HG03103 (cell line): Measurements from ENCODE around the gene HRCT1.
"Not testable (repeated sequence)": the region's sequence is repeated elsewhere in the genome, so short reads cannot be mapped to it uniquely, and the experiment has no call there.

Source experiments
- ATAC-seq: cut with Tn5 transposase; IDR thresholded peaks from one replicate; pipeline ENCODE4 v1.9.1; 2021; ENCODE audit warnings: low read depth; ENCODE audit not compliant: unreplicated experiment

Gene HRCT1

DNA sequence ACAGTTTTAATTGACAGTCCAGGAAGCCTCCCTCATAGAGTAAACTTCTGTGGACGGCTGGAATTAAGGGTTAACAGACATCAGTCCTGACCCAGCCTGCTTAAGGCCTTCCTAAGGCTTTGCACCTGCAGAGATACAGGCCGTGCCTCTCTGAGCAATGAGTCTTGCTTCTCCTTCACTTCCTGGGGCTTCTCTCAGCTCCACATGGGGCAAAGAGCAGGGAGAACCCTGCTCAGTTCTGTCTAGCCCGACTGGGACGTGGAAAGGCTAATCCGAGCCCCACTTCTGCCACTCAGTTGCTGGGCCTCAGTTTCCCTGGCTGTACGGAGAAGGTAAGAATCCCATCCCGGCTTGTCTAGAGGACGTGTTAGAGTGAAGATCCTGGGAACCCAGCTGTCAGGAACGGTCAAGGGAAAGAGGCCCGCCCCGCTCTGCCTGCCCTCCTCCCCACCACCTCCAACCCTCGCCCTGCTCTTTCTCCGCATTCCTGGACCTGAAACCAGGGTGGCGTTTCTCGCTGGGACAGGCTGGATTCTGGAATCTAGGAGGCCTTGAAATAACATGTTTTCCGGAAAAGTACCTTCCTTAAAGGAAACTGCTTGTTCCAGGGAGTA, 9.8 kb downstream of the HRCT1 start:
- no peak for ATAC-seq

DNA sequence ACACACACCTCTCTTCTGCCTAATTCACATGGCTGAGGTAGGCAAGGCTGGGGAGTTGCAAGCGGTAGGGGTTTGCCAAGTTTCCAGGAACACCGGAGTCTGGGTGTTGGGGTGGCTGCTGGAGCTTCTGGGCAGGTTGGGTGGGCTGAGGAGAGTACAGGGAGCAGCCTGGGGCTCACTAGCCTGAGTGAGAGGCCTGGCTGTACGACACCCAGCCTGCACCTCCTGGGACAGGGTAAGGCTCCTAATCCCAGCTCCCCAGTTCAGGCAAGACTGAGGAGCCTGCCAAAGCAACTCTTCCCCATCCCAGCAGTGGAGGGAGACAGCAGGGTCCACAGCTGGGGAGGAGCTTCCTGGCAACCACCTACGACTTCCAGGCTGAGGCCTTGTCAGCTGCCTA, 11.3 kb downstream of the HRCT1 start:
- no peak for ATAC-seq

- no peak for ATAC-seq
Observed at GRCh38 chr9:35918780-35919179, 12.8 kb downstream of the HRCT1 start.

GRCh38 chr9:35919212-35920008, 13.4 kb downstream of the HRCT1 start:
- ATAC-seq, result no peak

- no peak for ATAC-seq
Observed at GRCh38 chr9:35920051-35920620, 14.1 kb downstream of the HRCT1 start.

DNA sequence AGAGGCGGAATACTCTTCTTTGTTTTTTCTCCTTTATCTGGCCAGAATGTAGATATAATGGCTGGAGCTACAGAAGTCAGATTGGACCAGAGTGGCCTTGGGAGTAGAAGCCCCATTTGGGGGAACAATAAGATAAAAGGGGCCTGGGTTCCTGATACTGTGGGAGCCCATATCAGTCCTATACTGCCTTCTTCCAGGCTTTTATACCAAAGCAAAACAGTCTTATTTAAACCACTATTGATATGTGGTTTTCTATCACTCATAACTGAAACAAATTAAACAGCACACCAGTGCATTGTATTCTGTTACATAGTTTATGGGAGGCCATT, 17.6 kb downstream of the HRCT1 start:
- no peak for ATAC-seq

GRCh38 chr9:35923927-35924763, 18.1 kb downstream of the HRCT1 start:
- ATAC-seq, result no peak

GRCh38 chr9:35928591-35929452, 22.8 kb downstream of the HRCT1 start:
- no peak for ATAC-seq

DNA sequence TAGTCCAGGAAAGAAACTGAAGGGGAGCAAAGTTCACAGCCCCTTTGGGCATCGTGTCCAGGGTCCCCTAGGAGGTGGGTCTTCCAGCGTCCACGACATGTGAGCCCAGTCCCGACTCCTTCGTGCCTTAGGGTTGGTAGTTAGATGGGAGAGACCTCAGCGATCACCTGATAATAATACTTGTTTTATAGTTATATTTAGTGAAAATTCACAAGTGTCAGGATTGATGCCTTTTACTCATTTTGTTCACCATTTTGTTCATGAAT, 23.4 kb downstream of the HRCT1 start:
- ATAC-seq, result no peak

DNA sequence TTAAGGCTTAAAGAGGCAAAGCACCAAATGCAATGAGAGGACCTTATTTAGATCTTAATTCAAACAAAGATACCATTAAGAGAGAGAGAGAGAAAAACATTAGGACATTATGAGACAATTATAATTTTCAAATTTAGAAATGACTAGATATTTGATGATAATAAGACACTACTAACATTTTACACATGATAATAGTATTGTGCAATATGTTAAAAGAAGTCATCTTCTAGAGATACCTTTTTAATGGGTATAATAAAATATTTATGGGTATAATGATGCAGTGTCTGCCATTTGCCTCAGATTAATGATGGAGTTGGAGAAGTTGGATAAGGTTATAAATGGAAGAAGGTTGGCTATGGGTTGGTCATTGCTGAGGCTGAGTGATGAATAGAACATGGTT, 24.5 kb downstream of the HRCT1 start:
- ATAC-seq, result no peak

DNA sequence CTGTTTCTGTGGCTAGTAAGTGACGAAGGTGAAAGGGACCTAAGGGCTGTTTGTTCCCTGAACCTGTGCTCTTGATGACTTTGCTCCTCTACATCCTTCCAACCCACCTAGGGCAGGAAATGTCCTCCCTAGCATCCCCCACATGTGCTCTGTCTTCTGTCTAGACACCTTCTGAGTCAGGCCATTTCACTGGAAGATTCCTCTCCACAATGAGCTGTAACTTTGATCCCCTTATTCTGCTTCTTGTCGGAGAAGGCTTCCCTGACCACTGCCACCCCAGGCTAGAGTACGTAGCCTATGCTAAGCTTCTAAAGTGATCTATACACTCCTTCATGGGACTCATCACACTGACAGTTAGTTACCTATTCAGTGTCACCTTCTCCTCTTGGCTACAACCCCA, 25.0 kb downstream of the HRCT1 start:
- no peak for ATAC-seq

DNA sequence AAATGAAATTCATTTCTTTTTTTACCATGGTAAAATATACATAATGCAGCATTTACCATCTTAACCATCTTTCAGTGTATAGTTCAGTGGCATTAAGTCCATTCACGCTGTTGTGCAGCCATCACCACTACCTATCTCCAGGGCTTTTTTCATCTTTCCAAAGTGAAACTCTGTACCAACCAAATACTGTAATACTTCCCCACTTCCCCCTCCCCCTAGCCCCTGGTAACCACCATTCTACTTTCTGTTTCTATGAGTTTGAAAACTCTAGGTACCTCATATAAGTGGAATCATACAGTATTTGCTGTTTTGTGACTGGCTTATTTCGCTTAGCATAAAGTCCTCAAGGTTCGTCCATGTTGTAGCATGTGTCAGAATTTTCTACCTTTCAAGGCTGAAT, 26.7 kb downstream of the HRCT1 start:
- no peak for ATAC-seq

GRCh38 chr9:35933550-35934067, 27.6 kb downstream of the HRCT1 start:
- ATAC-seq, result no peak

GRCh38 chr9:35934069-35934468, 28.1 kb downstream of the HRCT1 start:
- ATAC-seq, result not testable (repeated sequence)

GRCh38 chr9:35935261-35935660, 29.3 kb downstream of the HRCT1 start:
- ATAC-seq, result no peak

GRCh38 chr9:35935755-35936509, 29.9 kb downstream of the HRCT1 start:
- ATAC-seq, result no peak

DNA sequence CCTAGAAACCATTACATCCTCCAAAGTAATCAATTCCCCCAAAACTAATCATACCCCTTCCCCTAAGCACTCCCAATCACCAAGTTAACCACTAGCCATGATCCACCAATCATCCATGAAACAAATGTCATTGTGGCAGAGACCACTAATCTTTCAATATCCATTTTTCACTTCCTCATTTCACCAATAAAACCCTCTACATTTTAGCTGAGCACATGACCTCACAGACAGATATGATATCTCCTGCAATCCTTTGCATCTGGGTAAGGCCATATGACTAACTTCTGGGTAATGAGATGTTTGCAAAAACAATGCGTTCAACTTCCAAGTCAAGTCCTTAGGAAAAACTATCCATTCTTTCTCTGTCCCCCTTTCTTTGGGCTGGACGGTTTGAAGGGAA, 31.2 kb downstream of the HRCT1 start:
- ATAC-seq, result no peak

- ATAC-seq, result no peak
Observed at GRCh38 chr9:35938474-35939356, 32.7 kb downstream of the HRCT1 start.
